Kidney epithelial cell (primary cell): ENCODE results near the gene ST6GAL2. TPM values are rescaled to one million over a fixed set of nuclear protein-coding genes. Genes with fewer than 3 reads are reported as not detected.

Experiments
- DNase-seq: peaks from one replicate; pipeline ENCODE4 v3.0.0-alpha.2; 2010; ENCODE audit warnings: low read depth
- H3K27me3 ChIP-seq: 2 replicates; pipeline ENCODE4 v1.6.0; 2011; ENCODE audit warnings: low read length; ENCODE audit not compliant: control insufficient read depth, insufficient read depth
- H3K36me3 ChIP-seq: 2 replicates; pipeline ENCODE4 v1.5.1; 2011; ENCODE audit warnings: low read length; ENCODE audit not compliant: control insufficient read depth, insufficient read depth
- H3K4me3 ChIP-seq: 2 replicates; pipeline ENCODE4 v1.5.1; 2011; ENCODE audit warnings: low read depth, mild to moderate bottlenecking, control low read depth, low read length
- CTCF ChIP-seq: IDR thresholded peaks from 2 replicates; pipeline ENCODE4 v1.5.1; 2011; ENCODE audit warnings: mild to moderate bottlenecking, moderate library complexity, low read length, control low read depth, inconsistent platforms; ENCODE audit not compliant: insufficient read depth, poor library complexity, severe bottlenecking
- total RNA-seq: library from RNA; depleted of rRNA; stranded (reverse); fragments of >200 nt; gene quantifications from 2 replicates; pipeline ENCODE4 v1.2.3, GENCODE V29; 2015

ST6GAL2 gene
- total RNA-seq, 1 donor from 2014 or later, result 4.5 TPM

GRCh38 chr2:106863387-106863786 lies 22.6 kb downstream of the ST6GAL2 start:
- DNase-seq, result no peak
- H3K27me3 ChIP-seq, result no peaks in the 10 kb centered on the region
- H3K36me3 ChIP-seq, result no peaks in the 10 kb centered on the region
- TF ChIP-seq CTCF, result peak; percentile 41
- H3K4me3 ChIP-seq, result no peak overlapping the region

GRCh38 chr2:106859498-106859897 lies 26.5 kb downstream of the ST6GAL2 start:
- no peak for DNase-seq
- Histone ChIP-seq H3K27me3 (no peaks in the 10 kb centered on the region), H3K36me3 (no peaks in the 10 kb centered on the region), H3K4me3 (no peak overlapping the region)
- no peak for TF ChIP-seq CTCF

GRCh38 chr2:106858810-106859209 lies 27.2 kb downstream of the ST6GAL2 start:
- no peaks in the 10 kb centered on the region for H3K36me3 ChIP-seq
- no peak overlapping the region for H3K4me3 ChIP-seq
- no peak for TF ChIP-seq CTCF
- no peak for DNase-seq
- H3K27me3 ChIP-seq, result no peaks in the 10 kb centered on the region

- no peaks in the 10 kb centered on the region for H3K36me3 ChIP-seq
Observed at GRCh38 chr2:106857882-106858478, 28.0 kb downstream of the ST6GAL2 start.

GRCh38 chr2:106853631-106854030 lies 32.3 kb downstream of the ST6GAL2 start:
- Histone ChIP-seq H3K4me3 (no peak overlapping the region), H3K27me3 (no peaks in the 10 kb centered on the region), H3K36me3 (no peaks in the 10 kb centered on the region)
- TF ChIP-seq CTCF, result no peak
- no peak for DNase-seq

More at GRCh38 chr2:106857882-106858478, 28.0 kb downstream of the ST6GAL2 start:
- no peak for TF ChIP-seq CTCF
- no peak overlapping the region for H3K4me3 ChIP-seq
- H3K27me3 ChIP-seq, result no peaks in the 10 kb centered on the region
- DNase-seq, result no peak

- TF ChIP-seq CTCF, result no peak
- Histone ChIP-seq H3K36me3 (no peaks in the 10 kb centered on the region), H3K4me3 (no peak overlapping the region), H3K27me3 (no peaks in the 10 kb centered on the region)
- no peak for DNase-seq
Observed at GRCh38 chr2:106851881-106852501, 34.0 kb downstream of the ST6GAL2 start.
